CMK (cell line): Measurements from ENCODE around the gene CHMP3.
A peak's percentile ranks its signal among the peaks of the same experiment; 100 is the strongest.
"Not testable (repeated sequence)": the region's sequence is repeated elsewhere in the genome, so short reads cannot be mapped to it uniquely, and the experiment has no call there.

Experiments
- DNase-seq: peaks from one replicate; pipeline ENCODE4 v3.0.0-alpha.2; 2010; ENCODE audit warnings: low read depth

The CHMP3 gene

DNA sequence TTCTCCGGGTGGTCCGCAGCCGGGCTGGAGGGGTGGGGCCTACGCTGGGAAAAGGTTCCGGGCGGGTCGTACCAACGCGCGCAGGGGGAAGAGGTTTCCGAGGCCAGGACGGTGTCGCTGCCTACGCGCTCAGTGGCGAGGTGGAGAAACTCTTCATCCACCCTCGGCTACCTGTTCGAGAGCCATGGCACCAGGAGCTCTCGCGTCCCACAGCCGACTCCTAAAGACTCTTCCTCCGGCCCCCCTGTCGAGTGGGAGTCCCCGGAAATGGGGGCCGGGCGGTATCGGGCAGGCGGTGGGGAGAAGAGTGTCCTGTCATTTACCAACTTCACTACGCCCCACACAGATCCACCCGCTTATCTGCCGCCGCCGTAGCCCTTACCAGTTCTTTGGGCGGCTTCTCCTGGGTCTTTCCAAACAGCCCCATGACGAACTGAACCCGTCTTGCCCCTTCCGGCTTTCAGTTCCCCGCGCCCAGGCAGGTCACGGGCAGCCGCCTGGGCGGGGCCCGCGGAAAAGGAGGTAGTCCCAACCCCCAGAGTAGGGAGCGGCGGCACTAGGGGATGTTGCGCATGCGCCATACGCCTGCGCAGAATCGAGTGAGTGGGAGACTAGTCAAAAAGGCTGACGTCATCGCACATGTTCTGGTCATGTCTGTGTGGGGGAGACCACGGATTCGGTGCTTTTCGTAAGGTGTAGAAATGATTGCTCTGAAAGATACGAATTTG lies at the start of gene CHMP3:
Gene CHMP3, minus strand, starts transcription at position 522 of the 728 bp plus-strand sequence. Its CDS starts 95 bp downstream, at position 427.
- DNase-seq: peak; percentile 91

- DNase-seq: no peak
Observed at GRCh38 chr2:86610871-86611270, 47.6 kb upstream of the CHMP3 start.

GRCh38 chr2:86608832-86609410 lies 45.7 kb upstream of the CHMP3 start:
- no peak for DNase-seq

DNA sequence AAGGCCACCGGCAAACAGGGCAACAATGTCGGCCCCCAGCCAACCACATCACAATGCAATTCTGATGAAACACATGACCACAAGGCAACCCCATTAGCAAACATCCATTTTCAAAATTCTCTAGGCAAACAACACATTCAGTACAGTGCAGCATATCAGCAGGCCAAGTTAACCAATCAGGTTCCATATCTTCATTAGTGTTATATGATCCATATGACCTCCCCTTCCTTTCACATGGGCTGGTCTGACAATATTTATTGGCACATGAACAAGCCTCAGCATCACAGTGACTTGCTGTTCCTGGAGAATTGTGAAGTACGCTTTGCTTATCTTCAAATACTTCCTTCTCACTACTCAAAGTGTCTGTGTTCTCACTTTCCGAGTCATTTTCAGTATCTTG lies 40.7 kb upstream of the CHMP3 start:
- no peak for DNase-seq

- DNase-seq: no peak
Observed at GRCh38 chr2:86598966-86599365, 35.7 kb upstream of the CHMP3 start.

DNA sequence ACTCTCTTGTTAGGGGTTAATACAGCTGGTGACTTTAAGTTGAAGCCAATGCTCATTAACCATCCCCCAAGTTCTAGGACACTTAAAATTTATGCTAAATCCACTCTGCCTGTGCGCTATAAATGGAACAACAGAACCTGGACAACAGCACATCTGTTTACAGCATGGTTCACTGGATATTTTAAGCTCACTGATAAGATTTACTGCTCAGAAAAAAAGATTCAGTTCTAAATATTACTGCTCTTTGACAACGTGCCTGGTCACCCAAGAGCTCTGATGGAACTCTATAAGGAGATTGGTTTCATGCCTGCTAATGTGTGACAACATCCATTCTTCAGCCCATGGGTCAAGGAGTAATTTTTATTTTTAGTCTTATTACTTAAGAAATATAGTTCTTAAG lies 32.9 kb upstream of the CHMP3 start:
- no peak for DNase-seq

DNA sequence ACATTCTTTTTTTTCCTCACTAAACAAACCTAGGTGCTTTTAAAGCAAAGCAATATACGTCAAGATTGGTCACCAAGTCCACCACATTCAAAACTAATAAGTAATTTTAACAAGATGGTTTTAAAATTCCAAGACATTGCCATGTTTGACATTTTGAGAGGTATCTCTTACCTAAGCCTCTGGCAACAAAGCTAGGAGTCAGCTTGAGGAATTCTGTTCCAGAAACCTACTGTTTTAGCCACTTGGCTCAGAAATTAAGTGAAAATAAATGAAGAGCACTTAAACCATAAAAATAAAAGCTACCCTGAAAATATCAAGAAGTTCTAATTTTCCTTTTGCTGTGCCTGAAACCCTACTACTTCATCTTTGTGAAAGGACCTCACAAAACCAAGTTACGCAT lies 30.0 kb upstream of the CHMP3 start:
- DNase-seq: no peak

- no peak for DNase-seq
Observed at GRCh38 chr2:86592547-86593230, 29.4 kb upstream of the CHMP3 start.

- DNase-seq: not testable (repeated sequence)
Observed at GRCh38 chr2:86589701-86590100, 26.5 kb upstream of the CHMP3 start.

- DNase-seq: peak; percentile 27
Observed at GRCh38 chr2:86584151-86584913, 21.1 kb upstream of the CHMP3 start.

GRCh38 chr2:86580560-86580959 lies 17.3 kb upstream of the CHMP3 start:
- no peak for DNase-seq

- DNase-seq: no peak
Observed at GRCh38 chr2:86577817-86578456, 14.7 kb upstream of the CHMP3 start.

- no peak for DNase-seq
Observed at GRCh38 chr2:86570059-86570458, 6.8 kb upstream of the CHMP3 start.

GRCh38 chr2:86566821-86567190 lies 3.6 kb upstream of the CHMP3 start:
- DNase-seq: no peak

- DNase-seq: no peak
Observed at GRCh38 chr2:86566158-86566820, 3.0 kb upstream of the CHMP3 start.

DNA sequence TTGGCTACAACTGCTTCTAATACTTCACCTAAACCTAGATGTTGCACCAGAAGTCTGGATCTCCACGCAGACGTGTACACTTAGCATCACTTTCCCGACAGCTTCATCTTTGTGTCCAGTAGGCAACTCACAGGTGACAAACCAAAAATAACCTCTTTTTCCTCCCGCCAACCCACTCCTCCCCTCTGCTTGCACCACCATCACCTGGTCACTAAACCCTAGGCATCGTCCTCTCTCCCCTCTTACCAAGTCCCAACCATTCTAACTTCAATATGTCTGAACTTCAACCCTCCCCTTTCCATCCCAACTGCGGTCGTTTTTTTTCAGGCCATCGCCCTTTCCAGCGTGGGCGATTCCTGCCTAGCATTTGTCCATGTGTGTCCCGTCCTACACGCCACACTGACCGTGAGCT lies 413 bp upstream of the CHMP3 start:
- DNase-seq: no peak

GRCh38 chr2:86562485-86562921 lies 740 bp downstream of the CHMP3 start:
- DNase-seq: no peak

DNA sequence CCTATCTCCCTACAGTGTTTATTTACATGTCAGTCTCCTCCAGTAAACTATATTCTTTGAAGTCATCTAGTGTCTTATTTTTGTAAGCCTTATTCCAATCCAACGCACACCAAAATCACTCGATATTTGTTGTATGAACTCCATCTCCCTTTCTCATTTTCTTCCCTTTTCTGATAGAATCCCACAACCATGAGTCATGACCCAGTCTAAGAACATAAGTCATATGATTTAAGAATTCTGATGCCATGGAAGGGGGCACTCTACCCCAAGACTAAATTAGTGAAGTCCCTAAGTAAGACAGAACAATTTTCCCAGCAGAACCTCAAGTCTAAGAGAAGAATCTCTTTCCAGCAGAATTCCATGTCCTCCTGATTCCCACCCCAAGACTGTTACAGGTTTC lies 5.4 kb downstream of the CHMP3 start:
- DNase-seq: no peak

DNA sequence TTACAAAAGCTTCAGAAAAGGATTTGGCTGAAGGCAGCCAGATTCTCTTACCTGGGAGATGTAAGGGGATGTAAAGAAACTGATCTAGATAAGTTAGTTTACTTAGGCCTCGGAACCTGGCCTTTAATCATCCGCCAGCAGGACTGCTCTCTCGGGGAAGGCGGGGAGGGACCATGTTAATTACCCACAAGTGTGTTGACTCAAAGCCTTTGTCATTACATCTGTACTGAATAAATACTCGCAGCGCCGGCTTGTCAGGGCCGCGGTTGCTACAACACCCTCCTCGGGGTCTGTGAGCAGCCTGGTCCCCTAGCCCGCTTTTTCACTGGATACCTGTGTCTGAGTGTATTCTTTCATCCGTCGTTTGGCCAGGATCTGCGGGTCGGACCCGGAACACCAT lies 6.7 kb downstream of the CHMP3 start:
- DNase-seq: no peak

DNA sequence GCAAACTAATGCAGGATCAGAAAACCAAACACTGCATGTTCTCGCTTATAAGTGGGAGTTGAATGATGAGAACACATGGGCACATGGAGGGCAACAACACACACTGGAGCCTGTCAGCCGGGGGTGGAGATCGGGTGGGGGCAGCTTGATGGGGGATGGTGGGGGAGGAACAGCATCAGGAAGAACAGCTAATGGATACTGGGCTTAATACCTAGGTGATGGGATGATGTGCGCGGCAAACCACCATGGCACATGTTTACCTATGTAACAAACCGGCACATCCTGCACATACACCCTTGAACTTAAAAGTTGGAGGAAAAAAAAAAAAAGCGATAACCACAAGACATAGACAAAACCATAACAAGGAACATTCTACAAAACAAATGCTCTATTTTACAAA lies 10.4 kb downstream of the CHMP3 start:
- DNase-seq: no peak

DNA sequence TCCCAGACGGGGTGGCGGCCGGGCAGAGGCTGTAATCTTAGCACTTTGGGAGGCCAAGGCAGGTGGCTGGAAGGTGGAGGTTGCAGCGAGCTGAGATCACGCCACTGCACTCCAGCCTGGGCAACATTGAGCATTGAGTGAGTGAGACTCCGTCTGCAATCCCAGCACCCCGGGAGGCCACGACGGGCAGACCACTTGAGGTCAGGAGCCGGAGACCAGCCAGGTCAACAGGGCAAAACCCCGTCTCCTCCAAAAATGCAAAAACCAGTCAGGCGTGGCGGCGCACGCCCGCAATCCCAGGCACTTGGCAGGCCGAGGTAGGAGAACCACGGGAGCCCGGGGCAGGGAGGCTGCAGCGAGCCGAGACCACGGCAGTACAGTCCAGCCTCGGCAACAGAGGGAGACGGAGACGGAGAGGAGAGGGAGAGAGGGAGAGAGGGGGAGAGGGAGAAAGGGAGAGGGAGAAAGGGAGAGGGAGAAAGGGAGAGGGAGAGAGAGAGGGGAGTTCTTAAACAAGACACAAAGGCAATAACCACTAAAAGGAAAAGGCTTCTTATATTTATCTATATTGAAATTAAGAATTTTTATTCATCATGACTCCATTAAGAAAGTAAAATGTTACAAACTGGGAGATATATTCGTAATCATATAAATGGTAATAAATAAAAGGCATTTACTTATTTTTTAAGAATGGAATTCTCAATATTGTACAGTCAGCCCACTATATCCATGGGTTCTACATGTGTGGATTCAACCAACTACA lies 13.1 kb downstream of the CHMP3 start:
- not testable (repeated sequence) for DNase-seq
